Activated naive CD4-positive, alpha-beta T cell treated with anti-CD3 and anti-CD28 coated beads, Interleukin-2, amount 50 U/mL, for 24 hours (primary cell): ENCODE measurements around the gene UBQLN2.
A peak's percentile ranks its signal among the peaks of the same experiment; 100 is the strongest.
"Not testable (repeated sequence)": the region's sequence is repeated elsewhere in the genome, so short reads cannot be mapped to it uniquely, and the experiment has no call there.

Experiments used
- H3K27ac Mint-ChIP-seq: one replicate; pipeline ENCODE4 v1.8.0; 2021; ENCODE audit warnings: mild to moderate bottlenecking, mixed read lengths
- H3K27me3 Mint-ChIP-seq: one replicate; pipeline ENCODE4 v1.8.0; 2021; ENCODE audit warnings: mixed read lengths
- H3K36me3 Mint-ChIP-seq: one replicate; pipeline ENCODE4 v1.8.0; 2021; ENCODE audit warnings: mixed read lengths
- H3K4me1 Mint-ChIP-seq: one replicate; pipeline ENCODE4 v1.8.0; 2021; ENCODE audit warnings: mixed read lengths
- H3K4me3 Mint-ChIP-seq: one replicate; pipeline ENCODE4 v1.8.0; 2021; ENCODE audit warnings: mild to moderate bottlenecking, mixed read lengths
- H3K9me3 Mint-ChIP-seq: one replicate; pipeline ENCODE4 v1.8.0; 2021; ENCODE audit warnings: mixed read lengths

Gene UBQLN2

GRCh38 chrX:56591830-56592229 lies 28.4 kb downstream of the UBQLN2 start:
- Mint-ChIP-seq H3K4me1 (peaks cover 18% of the 10 kb centered on the region), H3K36me3 (peaks cover 46% of the 10 kb centered on the region)
- H3K27ac Mint-ChIP-seq, H3K9me3 Mint-ChIP-seq, H3K27me3 Mint-ChIP-seq, H3K4me3 Mint-ChIP-seq: not testable (repeated sequence)

GRCh38 chrX:56600141-56600540 lies 36.7 kb downstream of the UBQLN2 start:
- Mint-ChIP-seq H3K9me3 (no peaks in the 10 kb centered on the region), H3K36me3 (peaks cover 26% of the 10 kb centered on the region), H3K27ac (no peak overlapping the region), H3K4me3 (no peak overlapping the region), H3K27me3 (no peaks in the 10 kb centered on the region), H3K4me1 (no peaks in the 10 kb centered on the region)

GRCh38 chrX:56600987-56601386 lies 37.6 kb downstream of the UBQLN2 start:
- H3K27me3 Mint-ChIP-seq = no peaks in the 10 kb centered on the region
- H3K4me3 Mint-ChIP-seq = no peak overlapping the region
- H3K27ac Mint-ChIP-seq = peak overlapping the region; percentile 46
- H3K36me3 Mint-ChIP-seq = peaks cover 21% of the 10 kb centered on the region
- H3K4me1 Mint-ChIP-seq = no peaks in the 10 kb centered on the region
- no peaks in the 10 kb centered on the region for H3K9me3 Mint-ChIP-seq

GRCh38 chrX:56615282-56615681 lies 51.9 kb downstream of the UBQLN2 start:
- H3K27me3 Mint-ChIP-seq = no peaks in the 10 kb centered on the region
- peaks cover 13% of the 10 kb centered on the region for H3K4me1 Mint-ChIP-seq
- peaks cover 5% of the 10 kb centered on the region for H3K36me3 Mint-ChIP-seq
- no peak overlapping the region for H3K27ac Mint-ChIP-seq
- H3K4me3 Mint-ChIP-seq = no peak overlapping the region
- H3K9me3 Mint-ChIP-seq = peaks cover 4% of the 10 kb centered on the region
